Bronchial epithelial cell (primary cell): Measurements from ENCODE around the gene LRRC45. TPM values are rescaled to one million over a fixed set of nuclear protein-coding genes. Genes with fewer than 3 reads are reported as not detected.
A peak's percentile ranks its signal among the peaks of the same experiment; 100 is the strongest.

Experiments used
- DNase-seq: peaks from one replicate; pipeline ENCODE4 v3.0.0-alpha.2; 2010; ENCODE audit warnings: low read depth
- FAIRE-seq: peaks from 2 replicates; lab custom pipeline; 2011; peaks lifted over from hg19 to GRCh38; lab: Jason Lieb, UNC
- H3K27me3 ChIP-seq: 2 replicates; pipeline ENCODE4 v1.5.1; 2011; ENCODE audit warnings: low read length; ENCODE audit not compliant: control insufficient read depth, insufficient read depth
- H3K36me3 ChIP-seq: 2 replicates; pipeline ENCODE4 v1.5.1; 2011; ENCODE audit warnings: low read length; ENCODE audit not compliant: control insufficient read depth, insufficient read depth
- H3K4me3 ChIP-seq: 2 replicates; pipeline ENCODE4 v1.5.1; 2011; ENCODE audit warnings: mild to moderate bottlenecking, low read depth, low read length, control low read depth
- total RNA-seq: library from RNA; depleted of rRNA; stranded (reverse); fragments of >200 nt; gene quantifications from 2 replicates; pipeline ENCODE4 v1.2.1, GENCODE V29; 2014
- TF ChIP-seq, protein P1 (sequence below): IDR thresholded peaks from 2 replicates; pipeline ENCODE4 v1.5.1; 2011; ENCODE audit warnings: mild to moderate bottlenecking, moderate library complexity, low read length, control low read depth, inconsistent platforms; ENCODE audit not compliant: insufficient read depth, severe bottlenecking

The LRRC45 gene
- total RNA-seq, 1 donor from 2014 or later, result 8.4 TPM

DNA sequence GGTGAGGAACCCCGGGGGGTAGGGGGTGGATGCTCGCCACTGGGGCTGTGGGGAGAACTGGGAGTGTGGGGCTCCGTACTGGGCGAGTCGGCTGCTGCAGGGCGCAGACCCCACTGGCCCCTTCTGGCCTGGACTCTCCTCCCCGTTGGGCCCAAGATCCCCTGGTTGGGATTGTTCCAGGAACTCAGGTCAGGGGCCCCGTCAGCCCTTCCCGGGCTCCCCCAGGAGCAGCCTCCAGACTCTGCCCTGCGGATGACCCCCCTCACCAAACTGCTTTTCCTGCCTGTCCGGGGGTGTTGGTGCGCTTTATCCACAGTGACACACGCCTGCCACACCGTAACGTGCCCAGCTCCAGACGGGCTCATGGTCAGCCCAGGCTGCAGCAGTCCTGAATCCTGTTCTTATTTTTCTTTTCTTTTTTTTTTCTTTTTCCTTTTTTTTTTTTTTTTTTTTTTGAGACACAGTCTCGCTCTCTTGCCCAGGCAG is 21.5 kb upstream of the LRRC45 start:
- DNase-seq, result no peak
- no peaks in the 10 kb centered on the region for H3K27me3 ChIP-seq
- TF ChIP-seq, protein P1, sequence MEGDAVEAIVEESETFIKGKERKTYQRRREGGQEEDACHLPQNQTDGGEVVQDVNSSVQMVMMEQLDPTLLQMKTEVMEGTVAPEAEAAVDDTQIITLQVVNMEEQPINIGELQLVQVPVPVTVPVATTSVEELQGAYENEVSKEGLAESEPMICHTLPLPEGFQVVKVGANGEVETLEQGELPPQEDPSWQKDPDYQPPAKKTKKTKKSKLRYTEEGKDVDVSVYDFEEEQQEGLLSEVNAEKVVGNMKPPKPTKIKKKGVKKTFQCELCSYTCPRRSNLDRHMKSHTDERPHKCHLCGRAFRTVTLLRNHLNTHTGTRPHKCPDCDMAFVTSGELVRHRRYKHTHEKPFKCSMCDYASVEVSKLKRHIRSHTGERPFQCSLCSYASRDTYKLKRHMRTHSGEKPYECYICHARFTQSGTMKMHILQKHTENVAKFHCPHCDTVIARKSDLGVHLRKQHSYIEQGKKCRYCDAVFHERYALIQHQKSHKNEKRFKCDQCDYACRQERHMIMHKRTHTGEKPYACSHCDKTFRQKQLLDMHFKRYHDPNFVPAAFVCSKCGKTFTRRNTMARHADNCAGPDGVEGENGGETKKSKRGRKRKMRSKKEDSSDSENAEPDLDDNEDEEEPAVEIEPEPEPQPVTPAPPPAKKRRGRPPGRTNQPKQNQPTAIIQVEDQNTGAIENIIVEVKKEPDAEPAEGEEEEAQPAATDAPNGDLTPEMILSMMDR, result no peak
- peaks cover 3% of the 10 kb centered on the region for H3K36me3 ChIP-seq
- no peak overlapping the region for H3K4me3 ChIP-seq
- no peak for FAIRE-seq

DNA sequence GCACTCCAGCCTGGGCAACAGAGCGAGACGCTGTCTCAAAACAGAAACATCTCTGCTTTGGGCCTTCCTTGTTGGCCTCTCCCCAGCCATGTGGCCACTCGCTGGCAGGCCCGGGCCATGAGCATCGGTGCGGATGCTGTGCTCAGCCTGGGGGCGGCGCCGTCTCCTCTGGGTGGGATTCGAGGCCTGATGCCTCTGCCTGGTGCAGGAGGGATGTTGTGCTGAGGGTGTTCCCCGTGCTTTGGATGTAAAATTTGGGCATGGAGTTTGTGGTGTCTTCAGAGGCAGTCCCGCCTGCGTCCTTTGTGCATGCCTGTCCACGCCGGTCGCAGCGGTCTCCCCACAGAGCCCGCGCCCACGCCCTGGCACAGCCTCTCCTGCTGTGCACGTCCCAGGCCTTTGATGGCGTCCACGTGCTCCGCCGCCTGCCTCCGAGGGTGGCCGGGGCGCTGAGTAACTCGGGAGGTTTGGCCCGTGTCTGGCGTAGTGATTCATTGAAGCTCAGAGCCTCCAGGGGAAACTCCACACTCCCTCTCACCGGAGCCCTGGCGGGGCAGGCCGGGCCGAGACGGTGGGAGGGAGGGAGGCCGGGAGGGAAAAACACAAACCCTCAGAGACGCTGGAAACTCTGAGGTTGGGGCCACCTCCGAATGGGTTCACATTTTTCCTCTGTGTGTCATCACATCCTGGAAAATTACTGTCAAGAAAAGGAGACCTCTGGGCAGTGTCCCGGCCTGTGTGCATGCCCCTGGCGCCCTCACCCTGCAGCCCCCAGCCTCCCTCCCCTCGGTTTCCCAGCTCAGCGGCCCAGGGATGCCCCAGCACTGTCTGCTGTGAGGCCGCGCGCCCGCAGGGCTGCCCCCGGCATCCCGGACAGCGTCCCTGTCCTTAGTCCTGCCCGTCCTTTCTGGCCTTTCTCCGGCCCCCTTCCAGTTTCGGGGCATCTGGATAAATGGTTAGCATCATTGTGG is 19.4 kb upstream of the LRRC45 start:
- DNase-seq (peak; percentile 89), FAIRE-seq (no peak)
- Histone ChIP-seq H3K27me3 (no peaks in the 10 kb centered on the region), H3K4me3 (no peak overlapping the region), H3K36me3 (no peaks in the 10 kb centered on the region)
- TF ChIP-seq, protein P1, result no peak

- TF ChIP-seq, protein P1, result no peak
- no peak overlapping the region for H3K4me3 ChIP-seq
- H3K36me3 ChIP-seq, result peaks cover 1% of the 10 kb centered on the region
- FAIRE-seq (no peak), DNase-seq (no peak)
- no peaks in the 10 kb centered on the region for H3K27me3 ChIP-seq
These were observed 18.3 kb upstream of the LRRC45 start for GRCh38 chr17:82004517-82005455.

DNA sequence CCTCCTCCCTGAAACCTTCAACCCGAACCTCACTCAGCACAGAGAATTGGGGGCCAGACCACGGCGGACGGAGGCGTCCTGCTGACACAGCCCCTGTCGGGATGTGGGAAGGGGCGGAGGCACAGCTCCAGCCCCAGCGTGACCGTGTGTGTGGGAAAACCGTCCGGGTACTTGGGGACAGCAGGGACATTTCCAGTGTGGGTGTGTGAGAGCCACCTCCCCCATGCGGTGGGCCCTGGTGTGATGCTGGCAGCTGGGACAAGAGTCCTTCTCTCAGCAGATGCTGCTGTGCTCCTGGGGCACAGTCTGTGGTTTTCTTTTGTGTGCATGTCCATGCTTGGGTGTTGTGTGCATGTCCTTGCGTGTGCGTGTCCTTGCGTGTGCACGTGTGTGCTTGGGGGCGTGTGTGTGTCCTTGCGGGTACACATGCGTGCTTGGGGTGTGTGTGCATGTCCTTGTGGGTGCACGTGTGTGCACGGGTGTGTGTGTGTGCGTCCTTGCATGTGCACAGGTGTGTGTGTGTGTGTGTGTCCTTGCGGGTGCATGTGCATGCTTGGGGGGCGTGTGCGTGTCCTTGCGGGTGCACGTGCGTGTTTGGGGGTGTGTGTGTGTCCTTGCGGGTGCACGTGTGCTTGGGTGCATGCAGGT is 17.3 kb upstream of the LRRC45 start:
- H3K4me3 ChIP-seq, result no peak overlapping the region
- TF ChIP-seq, protein P1, result no peak
- DNase-seq (no peak), FAIRE-seq (no peak)
- no peaks in the 10 kb centered on the region for H3K27me3 ChIP-seq
- peaks cover 1% of the 10 kb centered on the region for H3K36me3 ChIP-seq

DNA sequence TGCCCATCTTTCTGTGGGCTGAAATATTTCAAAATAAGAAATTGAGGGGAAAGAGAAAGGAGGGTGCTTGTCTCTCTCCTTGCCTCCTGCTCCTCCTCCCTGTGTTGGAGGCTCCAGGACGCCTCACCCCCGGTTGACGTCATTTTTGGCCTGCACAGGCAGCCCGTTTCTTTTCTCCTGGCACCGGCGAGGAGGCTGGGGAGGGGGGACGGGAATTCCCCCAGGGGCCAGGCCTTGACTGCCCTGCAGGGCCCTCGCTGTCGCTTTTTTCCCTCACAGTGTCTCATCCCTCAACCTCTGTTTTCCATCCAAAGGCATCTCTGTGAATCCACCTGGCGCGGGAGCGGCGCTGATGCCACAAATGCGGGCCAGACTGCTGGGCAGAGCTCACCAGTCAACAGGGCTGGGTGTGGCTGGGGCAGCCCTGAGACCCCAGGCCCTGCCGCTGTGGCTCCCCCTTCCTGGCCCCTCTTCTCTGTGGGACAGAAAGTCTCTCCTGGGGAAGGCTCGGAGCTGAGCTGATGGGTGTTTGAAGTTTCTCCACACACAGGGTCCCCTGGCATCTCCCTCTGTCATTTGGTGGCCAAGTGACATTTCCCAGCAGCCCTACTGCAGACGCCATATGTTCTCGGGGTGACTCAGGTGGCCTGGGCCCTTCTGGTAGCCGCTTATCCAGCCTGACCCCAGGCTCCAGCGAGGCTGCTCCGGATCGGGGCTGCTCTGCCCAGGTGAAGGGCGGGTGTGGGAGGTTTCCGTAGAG is 16.5 kb upstream of the LRRC45 start:
- TF ChIP-seq, protein P1, result no peak
- Histone ChIP-seq H3K27me3 (no peaks in the 10 kb centered on the region), H3K36me3 (peaks cover 3% of the 10 kb centered on the region), H3K4me3 (no peak overlapping the region)
- FAIRE-seq, result no peak
- DNase-seq, result peak; percentile 28
